Measurements from ENCODE around the gene TTLL3.

DNA sequence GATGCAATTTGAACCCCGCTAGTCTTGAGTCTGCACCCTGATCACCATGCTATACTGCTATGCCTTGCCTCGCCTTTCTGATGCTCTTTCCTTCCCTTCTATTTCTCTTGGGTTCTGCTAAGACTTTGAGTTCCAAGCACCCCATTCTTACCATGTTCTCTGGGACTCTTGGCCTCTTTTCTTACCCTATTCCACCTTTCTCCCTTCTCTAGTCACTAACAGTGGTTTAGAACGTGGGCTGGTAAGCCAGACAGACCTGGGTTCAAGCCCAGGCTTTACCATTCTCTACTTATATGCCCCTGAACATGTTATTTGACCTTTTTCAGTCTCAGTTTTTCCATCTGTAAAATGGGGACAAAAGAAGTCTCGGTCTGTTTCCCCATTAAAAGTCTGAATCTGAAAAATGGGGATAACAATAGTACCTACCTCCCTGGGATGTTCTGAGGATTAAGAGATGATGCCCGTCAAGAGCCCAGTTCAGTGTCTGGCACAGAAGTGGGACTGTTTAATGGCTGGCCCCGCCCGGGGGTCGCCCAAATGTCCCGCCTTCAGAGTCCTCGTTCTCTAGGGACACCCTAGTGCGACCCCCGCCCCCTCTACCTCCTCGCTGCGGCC, 18.2 kb upstream of the TTLL3 start:
- TF ChIP-seq, protein P1, sequence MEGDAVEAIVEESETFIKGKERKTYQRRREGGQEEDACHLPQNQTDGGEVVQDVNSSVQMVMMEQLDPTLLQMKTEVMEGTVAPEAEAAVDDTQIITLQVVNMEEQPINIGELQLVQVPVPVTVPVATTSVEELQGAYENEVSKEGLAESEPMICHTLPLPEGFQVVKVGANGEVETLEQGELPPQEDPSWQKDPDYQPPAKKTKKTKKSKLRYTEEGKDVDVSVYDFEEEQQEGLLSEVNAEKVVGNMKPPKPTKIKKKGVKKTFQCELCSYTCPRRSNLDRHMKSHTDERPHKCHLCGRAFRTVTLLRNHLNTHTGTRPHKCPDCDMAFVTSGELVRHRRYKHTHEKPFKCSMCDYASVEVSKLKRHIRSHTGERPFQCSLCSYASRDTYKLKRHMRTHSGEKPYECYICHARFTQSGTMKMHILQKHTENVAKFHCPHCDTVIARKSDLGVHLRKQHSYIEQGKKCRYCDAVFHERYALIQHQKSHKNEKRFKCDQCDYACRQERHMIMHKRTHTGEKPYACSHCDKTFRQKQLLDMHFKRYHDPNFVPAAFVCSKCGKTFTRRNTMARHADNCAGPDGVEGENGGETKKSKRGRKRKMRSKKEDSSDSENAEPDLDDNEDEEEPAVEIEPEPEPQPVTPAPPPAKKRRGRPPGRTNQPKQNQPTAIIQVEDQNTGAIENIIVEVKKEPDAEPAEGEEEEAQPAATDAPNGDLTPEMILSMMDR (IDR thresholded peaks at IDR 0.05): no peak
- TF ChIP-seq POLR2A (IDR thresholded peaks at IDR 0.05): peak in 2 of 3 donors; percentile 48 to 52

Measured in body of pancreas (tissue), 4 donors.